PC-3 (cell line): Measurements from ENCODE around the gene FAM72B. TPM values are rescaled to one million over a fixed set of nuclear protein-coding genes. Genes with fewer than 3 reads are reported as not detected.
"Not testable (repeated sequence)": the region's sequence is repeated elsewhere in the genome, so short reads cannot be mapped to it uniquely, and the experiment has no call there.

ENCODE experiments used
- ATAC-seq: fragments of 200-7000 bp; cut with Tn5 transposase; 2 replicates; pipeline ENCODE4 v1.9.1; 2020; ENCODE audit warnings: mild to moderate bottlenecking, moderate library complexity
- BruUV-seq: library from RNA; stranded (reverse); fragments of 400-500 nt; replicated peaks from 2 replicates; lab custom pipeline; 2021; lab: Mats Ljungman, UMichigan
- CTCF ChIA-PET: fragments of 300-600 bp; sonication (Branson Sonifier 250); formaldehyde crosslinking; loops from one replicate; lab custom pipeline; 2022; ENCODE audit warnings: antibody characterized with exemption; lab: Charles Lee
- POLR2A ChIA-PET: fragments of 300-600 bp; sonication (Branson Sonifier 250); formaldehyde crosslinking; loops from one replicate; lab custom pipeline; 2022; ENCODE audit warnings: antibody characterized with exemption; ENCODE audit not compliant: unreplicated experiment; lab: Charles Lee
- DNase-seq: peaks from one replicate; pipeline ENCODE4 v3.0.0-alpha.2; 2015
- H2AFZ ChIP-seq: fragments of 300-600 bp; sonication (generic); 2 replicates; pipeline ENCODE4 v1.6.0; 2016; ENCODE audit warnings: antibody characterized with exemption, low read length
- H3F3A ChIP-seq: fragments of 300-600 bp; sonication (generic); one replicate; pipeline ENCODE4 v1.6.0; 2017; ENCODE audit warnings: antibody characterized with exemption, low read length, control low read depth, mild to moderate bottlenecking; ENCODE audit not compliant: unreplicated experiment
- H3K27ac ChIP-seq: fragments of 300-600 bp; sonication (generic); 2 replicates; pipeline ENCODE4 v1.5.1; 2016; ENCODE audit warnings: mild to moderate bottlenecking, low read length
- H3K27me3 ChIP-seq: fragments of 300-600 bp; sonication (generic); 2 replicates; pipeline ENCODE4 v1.6.1; 2016; ENCODE audit warnings: low read length, mixed read lengths
- H3K36me3 ChIP-seq: fragments of 300-600 bp; sonication (generic); 2 replicates; pipeline ENCODE4 v1.6.1; 2016; ENCODE audit warnings: low read depth, mixed run types, low read length, mixed read lengths
- H3K4me1 ChIP-seq: fragments of 300-600 bp; sonication (generic); 2 replicates; pipeline ENCODE4 v1.5.1; 2016; ENCODE audit warnings: low read length; ENCODE audit not compliant: insufficient read depth
- H3K4me2 ChIP-seq: fragments of 300-600 bp; sonication (generic); 2 replicates; pipeline ENCODE4 v1.6.0; 2016; ENCODE audit warnings: low read length
- H3K4me3 ChIP-seq: fragments of 300-600 bp; sonication (generic); 2 replicates; pipeline ENCODE4 v1.5.1; 2016; ENCODE audit warnings: mild to moderate bottlenecking, low read length, mixed read lengths
- H3K79me2 ChIP-seq: fragments of 300-600 bp; sonication (generic); 2 replicates; pipeline ENCODE4 v1.6.1; 2017; ENCODE audit warnings: low read length, mixed read lengths
- H3K9ac ChIP-seq: fragments of 300-600 bp; sonication (generic); 2 replicates; pipeline ENCODE4 v1.6.0; 2016; ENCODE audit warnings: mild to moderate bottlenecking, low read length
- H3K9me2 ChIP-seq: fragments of 300-600 bp; sonication (generic); replicated peaks from 2 replicates; pipeline ENCODE4 v1.6.1; 2016; ENCODE audit warnings: mixed run types, low read length, mixed read lengths
- H3K9me3 ChIP-seq: fragments of 300-600 bp; sonication (generic); 2 replicates; pipeline ENCODE4 v1.6.1; 2016; ENCODE audit warnings: low read length, mixed read lengths
- H4K20me1 ChIP-seq: fragments of 300-600 bp; sonication (generic); 2 replicates; pipeline ENCODE4 v1.6.1; 2016; ENCODE audit warnings: low read length, mixed read lengths
- intact Hi-C: fragments of 100-400 bp; cut with micrococcal nuclease; formaldehyde crosslinking; loops from 2 replicates; pipeline ENCODE4 v1.9.0; 2023
- total RNA-seq: library from RNA; depleted of rRNA; stranded (reverse); fragments of >200 nt; gene quantifications from 2 replicates; pipeline ENCODE4 v1.2.3, GENCODE V29; 2014

The FAM72B gene
- total RNA-seq, 1 experiment from 2014 or later, result 11.6 TPM

DNA sequence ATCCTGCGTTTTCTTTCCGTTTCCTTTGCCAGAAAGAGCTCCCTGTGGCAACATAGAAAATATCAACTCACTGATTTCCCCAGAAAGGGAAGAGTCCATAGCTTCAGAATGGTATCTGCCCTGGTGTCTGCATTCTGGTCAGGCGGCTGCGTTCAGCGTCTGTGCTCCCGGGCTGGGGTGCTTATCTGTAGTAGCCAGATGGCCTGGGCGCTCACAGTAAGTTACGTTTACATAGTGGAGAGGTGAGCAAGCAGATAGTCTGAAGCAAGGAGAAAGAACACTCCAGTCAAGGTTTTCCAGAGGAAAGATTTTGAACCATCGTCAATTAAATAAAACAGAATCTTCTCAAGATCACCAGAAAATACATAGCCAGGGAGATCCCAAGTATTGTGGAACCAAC, 29.4 kb upstream of the FAM72B start:
- H3K4me1 ChIP-seq, BruUV-seq, DNase-seq, H3K9me2 ChIP-seq, H3K9me3 ChIP-seq, H3K79me2 ChIP-seq, H3F3A ChIP-seq, H3K9ac ChIP-seq, H4K20me1 ChIP-seq, H3K4me3 ChIP-seq, intact Hi-C loops, H3K27ac ChIP-seq, H3K36me3 ChIP-seq, H3K4me2 ChIP-seq, H3K27me3 ChIP-seq, POLR2A ChIA-PET, CTCF ChIA-PET, ATAC-seq, H2AFZ ChIP-seq: not testable (repeated sequence)

DNA sequence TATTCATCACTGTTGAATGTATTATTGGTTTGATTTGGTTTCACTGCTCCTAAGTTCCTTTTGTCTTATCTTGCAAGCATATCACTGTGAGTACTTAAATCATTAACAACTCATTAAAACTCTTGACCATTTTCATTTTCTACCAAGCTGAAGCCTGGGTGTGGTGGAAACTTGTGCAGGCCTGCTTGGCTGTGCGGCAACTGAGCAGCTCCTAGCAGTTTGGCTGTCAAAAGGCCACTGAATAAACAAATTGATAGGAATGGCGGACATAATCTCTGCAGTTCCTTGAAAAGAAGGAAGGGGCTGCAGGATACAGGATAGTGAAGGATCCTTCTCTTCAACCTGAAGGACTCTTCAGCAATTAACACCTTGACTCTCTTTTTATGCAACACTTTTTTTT, 26.6 kb upstream of the FAM72B start:
- DNase-seq, H4K20me1 ChIP-seq, H3K4me1 ChIP-seq, CTCF ChIA-PET, intact Hi-C loops, H3K27me3 ChIP-seq, POLR2A ChIA-PET, H3F3A ChIP-seq, ATAC-seq, H3K27ac ChIP-seq, H3K79me2 ChIP-seq, H3K9ac ChIP-seq, H3K4me3 ChIP-seq, H3K9me2 ChIP-seq, H2AFZ ChIP-seq, H3K9me3 ChIP-seq, H3K4me2 ChIP-seq, BruUV-seq, H3K36me3 ChIP-seq: not testable (repeated sequence)

- intact Hi-C loops, H3K9ac ChIP-seq, H3F3A ChIP-seq, POLR2A ChIA-PET, ATAC-seq, H3K36me3 ChIP-seq, H3K79me2 ChIP-seq, H3K27me3 ChIP-seq, H2AFZ ChIP-seq, H3K4me2 ChIP-seq, H3K9me2 ChIP-seq, H3K27ac ChIP-seq, H3K9me3 ChIP-seq, BruUV-seq, H4K20me1 ChIP-seq, DNase-seq, H3K4me3 ChIP-seq, H3K4me1 ChIP-seq, CTCF ChIA-PET: not testable (repeated sequence)
Observed at GRCh38 chr1:121208375-121208774, 24.2 kb upstream of the FAM72B start.

- DNase-seq, H4K20me1 ChIP-seq, H3K9ac ChIP-seq, H3K9me3 ChIP-seq, intact Hi-C loops, CTCF ChIA-PET, H3K27ac ChIP-seq, BruUV-seq, H3K4me2 ChIP-seq, H3K79me2 ChIP-seq, H2AFZ ChIP-seq, H3K9me2 ChIP-seq, H3K27me3 ChIP-seq, H3K4me3 ChIP-seq, H3F3A ChIP-seq, H3K36me3 ChIP-seq, H3K4me1 ChIP-seq, ATAC-seq, POLR2A ChIA-PET: not testable (repeated sequence)
Observed at GRCh38 chr1:121207328-121207727, 23.2 kb upstream of the FAM72B start.

- H3K9ac ChIP-seq, intact Hi-C loops, H3K79me2 ChIP-seq, DNase-seq, H3K9me2 ChIP-seq, BruUV-seq, H2AFZ ChIP-seq, H3F3A ChIP-seq, H4K20me1 ChIP-seq, H3K9me3 ChIP-seq, H3K36me3 ChIP-seq, POLR2A ChIA-PET, H3K27me3 ChIP-seq, H3K4me2 ChIP-seq, CTCF ChIA-PET, H3K4me1 ChIP-seq, ATAC-seq, H3K27ac ChIP-seq, H3K4me3 ChIP-seq: not testable (repeated sequence)
Observed at GRCh38 chr1:121205786-121206711, 21.9 kb upstream of the FAM72B start.

DNA sequence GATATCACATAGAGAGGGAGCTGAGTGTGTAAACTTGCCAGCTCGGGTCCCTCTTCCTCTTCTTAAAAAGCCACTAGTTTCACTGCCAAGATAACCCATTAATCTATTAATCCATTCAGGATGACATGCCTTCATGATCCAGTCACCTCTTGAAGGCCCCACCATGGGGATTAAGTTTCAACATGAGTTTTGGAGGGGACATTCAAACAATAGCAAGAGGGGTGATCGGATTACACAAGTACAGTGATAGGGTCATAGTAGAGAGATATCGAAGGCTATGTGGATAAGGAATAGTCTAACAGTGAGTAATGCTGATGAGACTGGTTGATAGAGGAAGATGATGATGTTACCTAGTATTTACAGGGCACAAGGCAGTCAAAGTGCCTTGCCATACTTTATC, 18.8 kb upstream of the FAM72B start:
- H3K9me2 ChIP-seq, H3K27me3 ChIP-seq, H3K79me2 ChIP-seq, H3K4me1 ChIP-seq, intact Hi-C loops, BruUV-seq, POLR2A ChIA-PET, H3F3A ChIP-seq, H3K36me3 ChIP-seq, H4K20me1 ChIP-seq, H3K9ac ChIP-seq, H2AFZ ChIP-seq, H3K9me3 ChIP-seq, H3K4me3 ChIP-seq, CTCF ChIA-PET, H3K4me2 ChIP-seq, DNase-seq, ATAC-seq, H3K27ac ChIP-seq: not testable (repeated sequence)
